HG02759 (cell line): ENCODE measurements around the gene LPGAT1.
"Not testable (repeated sequence)": the region's sequence is repeated elsewhere in the genome, so short reads cannot be mapped to it uniquely, and the experiment has no call there.

ENCODE experiments used
- ATAC-seq: cut with Tn5 transposase; IDR thresholded peaks from one replicate; pipeline ENCODE4 v1.9.1; 2021; ENCODE audit warnings: mild to moderate bottlenecking, moderate library complexity; ENCODE audit not compliant: unreplicated experiment

The LPGAT1 gene

DNA sequence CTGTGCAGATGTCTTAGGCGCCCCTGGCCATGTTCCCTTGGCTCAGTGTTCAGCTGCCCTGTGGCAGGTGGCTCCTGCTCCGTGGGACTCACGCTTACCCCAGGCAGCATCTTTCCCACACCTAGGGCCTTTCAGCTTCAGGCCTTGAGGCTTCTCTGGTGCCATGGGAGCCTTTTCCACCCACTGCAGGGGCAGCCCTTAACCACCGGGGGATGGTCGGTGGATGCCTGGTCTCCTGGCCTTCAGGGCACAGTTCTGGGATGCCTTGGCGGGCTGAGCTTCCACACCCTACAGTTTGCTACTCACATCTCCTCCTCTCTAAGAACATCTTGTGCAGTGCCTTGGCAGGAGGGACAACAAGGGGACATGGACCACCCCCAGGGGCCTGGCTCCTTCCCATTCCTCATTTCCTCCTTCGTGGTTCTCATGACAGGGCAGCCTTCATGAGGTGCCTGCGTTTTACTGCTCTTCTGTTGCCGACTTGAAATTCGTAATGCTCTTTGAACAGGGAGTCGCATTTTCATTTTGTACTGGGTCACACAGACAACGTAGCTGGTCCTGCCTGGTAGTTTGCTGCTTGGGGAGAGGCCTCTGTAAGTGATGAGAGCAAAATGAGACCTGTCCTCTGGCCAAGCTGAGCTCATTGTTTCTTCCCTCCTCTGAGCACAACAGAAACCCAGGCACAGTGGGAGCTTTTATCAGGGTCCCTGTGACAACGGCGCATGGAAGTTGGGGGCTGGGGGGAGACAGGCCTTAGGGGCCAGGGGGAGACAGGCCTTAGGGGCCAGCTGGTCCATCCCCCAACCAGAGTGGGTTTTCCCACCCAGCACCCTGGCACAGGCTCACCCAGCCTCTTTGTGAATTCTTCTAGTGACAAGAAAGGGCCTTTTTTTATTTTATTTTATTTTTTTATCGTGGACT lies 93.2 kb downstream of the LPGAT1 start:
- no peak for ATAC-seq

- no peak for ATAC-seq
Measured at GRCh38 chr1:211736351-211736915, 94.1 kb downstream of the LPGAT1 start.

GRCh38 chr1:211735208-211736170 lies 95.1 kb downstream of the LPGAT1 start:
- ATAC-seq, result no peak

DNA sequence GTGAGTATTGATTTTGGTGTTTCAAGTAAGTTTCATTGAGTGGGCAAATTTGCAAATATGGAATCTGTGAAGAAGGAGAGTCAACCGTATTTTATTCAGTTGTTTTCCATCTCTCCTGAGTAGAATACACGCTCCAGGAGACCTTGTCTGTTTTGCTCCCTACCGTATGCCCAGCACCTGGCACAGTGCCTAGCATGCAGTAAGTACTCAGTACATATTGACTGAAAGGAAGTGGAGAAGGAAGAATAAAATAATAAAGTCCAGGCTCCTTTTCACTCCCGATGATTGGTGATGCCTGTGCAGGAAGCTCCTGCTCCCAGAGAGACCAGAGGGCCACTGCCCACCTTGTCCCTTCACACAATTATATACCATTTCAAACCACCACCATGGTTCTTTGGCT lies 95.8 kb downstream of the LPGAT1 start:
- no peak for ATAC-seq

- ATAC-seq, result no peak
Measured at GRCh38 chr1:211734359-211734758, 96.2 kb downstream of the LPGAT1 start.

DNA sequence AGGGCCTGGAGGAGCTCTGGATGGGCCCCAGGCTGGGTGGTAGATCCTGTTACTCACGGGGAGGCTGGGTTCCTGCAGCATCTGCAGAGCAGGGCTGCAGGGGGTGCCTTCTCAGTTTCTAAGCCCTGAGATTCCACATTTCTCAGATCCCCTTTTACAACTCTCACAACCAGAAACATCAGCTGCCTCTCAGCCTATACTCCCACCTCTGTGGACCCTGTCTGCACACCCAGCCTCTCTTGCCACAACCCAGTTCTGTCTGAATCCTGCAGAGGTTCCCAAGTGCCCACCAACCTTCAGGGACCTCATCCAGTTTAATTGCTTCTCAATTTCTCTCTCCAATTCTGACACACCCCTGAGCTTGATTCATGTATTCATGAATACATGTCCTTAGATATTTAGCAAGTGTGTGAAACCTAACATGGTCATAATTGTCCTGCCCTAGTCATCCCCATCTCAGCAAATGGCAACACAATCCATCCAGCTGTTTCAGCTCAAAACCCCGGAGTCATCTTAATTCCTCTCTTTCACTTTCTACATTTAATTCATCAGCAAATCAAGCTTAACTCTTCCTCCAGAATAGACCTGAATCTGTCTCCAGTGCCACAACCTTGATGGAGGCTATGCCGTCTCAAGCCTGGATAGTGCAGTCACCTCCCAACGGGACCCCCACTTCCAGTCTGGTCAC lies 98.1 kb downstream of the LPGAT1 start:
- peak; percentile 72 for ATAC-seq

DNA sequence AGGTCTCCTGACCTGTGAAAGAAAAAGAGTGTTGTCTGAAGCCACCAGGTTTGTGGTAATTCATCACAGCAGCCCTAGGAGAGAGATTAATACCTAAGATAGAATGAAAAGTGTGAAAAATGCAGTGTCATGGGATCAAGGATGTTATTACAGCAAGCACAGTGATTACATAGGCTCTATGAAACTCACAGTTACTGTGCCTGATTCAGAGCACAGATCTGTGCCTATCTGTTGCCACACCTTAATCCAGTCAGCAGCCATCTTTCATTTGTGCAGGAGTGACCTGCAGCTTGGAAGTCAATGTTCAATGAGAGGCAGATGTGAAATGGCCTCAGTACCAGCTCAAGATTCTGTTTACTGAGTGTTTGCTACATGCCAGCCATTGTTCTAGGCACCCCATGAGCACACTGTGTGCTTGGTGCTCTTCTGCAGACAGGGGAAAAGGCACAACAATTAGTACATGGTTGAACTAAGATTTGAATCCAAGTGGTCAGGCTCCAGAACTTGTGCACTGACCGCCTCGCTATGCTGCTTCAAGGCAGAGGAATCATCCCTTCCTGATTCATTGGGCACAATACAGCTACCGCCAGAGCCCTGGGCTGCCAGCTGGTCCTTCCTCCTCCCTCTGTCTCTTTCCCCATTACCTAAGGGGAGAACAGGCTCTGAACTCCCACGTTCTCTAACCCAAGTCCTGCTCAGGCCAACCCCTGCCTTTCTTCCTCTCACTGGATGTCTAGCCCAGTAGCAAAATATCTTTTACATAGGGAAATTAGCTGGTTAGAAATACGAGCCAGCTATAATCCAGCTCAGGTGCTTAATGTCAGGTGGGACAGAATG lies 98.9 kb downstream of the LPGAT1 start:
- ATAC-seq, result peak; percentile 13

- no peak for ATAC-seq
Measured at GRCh38 chr1:211730347-211730746, 100.2 kb downstream of the LPGAT1 start.

DNA sequence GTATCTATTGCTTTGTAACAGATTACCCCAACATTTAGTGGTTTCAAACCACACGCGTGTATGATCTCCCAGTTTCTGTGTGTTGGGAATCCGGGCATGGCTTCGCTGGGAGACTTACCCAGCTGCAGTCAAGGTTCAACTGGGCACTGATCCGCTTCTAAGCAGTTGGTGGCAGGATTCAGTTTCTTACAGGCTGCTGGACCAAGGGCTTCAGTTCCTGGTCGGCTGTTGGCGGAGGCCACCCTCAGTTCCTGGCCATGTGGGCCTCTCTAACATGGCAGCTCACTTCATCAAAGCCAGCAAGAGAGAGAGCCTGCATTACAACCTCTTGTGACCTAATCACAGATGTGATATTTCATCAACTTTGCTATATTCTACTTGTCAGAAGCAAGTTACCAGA lies 101.3 kb downstream of the LPGAT1 start:
- no peak for ATAC-seq

GRCh38 chr1:211726467-211726995 lies 104.0 kb downstream of the LPGAT1 start:
- no peak for ATAC-seq

GRCh38 chr1:211724687-211725196 lies 105.8 kb downstream of the LPGAT1 start:
- no peak for ATAC-seq

DNA sequence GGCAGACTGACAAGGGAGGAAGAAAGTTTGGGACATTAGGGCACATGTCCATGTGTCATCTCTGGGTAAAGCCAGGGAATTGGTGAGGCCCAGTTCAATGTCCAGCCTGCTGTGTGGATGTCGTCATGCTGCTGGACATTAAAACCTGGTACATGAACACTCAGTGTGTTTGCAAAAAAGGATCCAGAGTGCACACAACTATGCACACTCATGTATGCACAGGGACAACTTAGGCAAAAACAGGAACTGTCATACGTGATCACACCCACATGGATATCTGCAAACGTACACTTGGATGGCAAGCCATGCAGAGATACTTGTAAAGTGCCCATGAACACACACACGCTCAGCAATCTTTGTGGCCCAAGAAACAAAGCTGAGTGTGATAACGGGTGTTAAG lies 107.3 kb downstream of the LPGAT1 start:
- ATAC-seq, result no peak

DNA sequence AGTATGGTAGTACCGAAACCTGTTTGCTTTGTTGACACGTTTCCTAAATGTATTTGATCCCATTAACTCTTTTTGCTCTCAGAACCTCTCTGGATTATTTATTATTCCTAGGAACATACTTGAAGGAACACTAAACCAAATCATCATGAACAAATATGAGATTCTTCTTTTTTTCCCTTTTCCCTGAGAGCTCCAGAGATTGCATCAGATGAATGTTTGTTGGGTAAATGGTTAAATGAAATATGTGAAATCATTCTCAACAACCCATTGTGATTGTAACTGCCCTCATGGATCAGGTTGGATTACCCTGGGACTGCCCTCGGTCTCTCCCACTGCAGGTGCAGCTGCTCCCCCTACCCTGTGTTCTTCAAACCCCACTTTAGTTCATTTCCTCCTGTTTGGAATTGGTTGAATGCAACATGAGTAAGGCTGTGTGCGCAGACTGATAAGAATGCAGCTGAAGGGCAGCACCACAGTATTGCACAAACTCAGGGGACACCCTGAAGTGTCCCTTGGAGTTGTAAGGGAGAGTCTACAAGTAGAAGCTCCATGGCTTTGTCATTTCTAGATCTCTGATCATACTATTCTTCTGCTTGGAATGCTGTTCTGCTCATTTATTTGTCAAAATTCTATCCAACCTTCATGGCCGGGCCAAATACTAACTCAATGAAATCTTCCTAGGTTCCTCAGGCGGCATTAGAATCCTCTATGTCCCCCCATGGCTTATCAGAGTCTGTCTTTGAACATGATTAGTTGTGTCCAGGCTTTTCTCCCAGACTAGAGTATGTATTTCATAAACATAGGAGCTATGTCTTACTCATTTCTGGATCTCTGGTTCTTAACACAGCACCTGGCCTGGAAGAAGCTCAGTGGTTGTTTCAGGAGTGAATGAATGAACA lies 108.0 kb downstream of the LPGAT1 start:
- no peak for ATAC-seq

DNA sequence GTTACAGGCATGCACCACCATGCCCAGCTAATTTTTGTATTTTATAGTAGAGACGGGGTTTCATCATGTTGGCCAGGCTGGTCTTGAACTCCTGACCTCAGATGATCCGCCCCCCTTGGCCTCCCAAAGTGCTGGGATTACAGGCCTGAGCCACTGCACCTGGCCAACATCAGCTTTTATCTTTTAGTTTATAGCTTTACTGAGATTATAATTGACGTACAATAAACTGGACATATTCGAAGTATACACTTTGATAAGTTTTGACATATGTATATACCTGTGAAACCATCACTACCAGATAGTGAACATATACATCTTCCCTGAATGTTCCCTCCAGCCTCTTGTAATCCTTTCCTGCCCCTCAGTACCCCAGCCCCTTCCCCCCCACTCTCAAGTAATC lies 114.0 kb downstream of the LPGAT1 start:
- not testable (repeated sequence) for ATAC-seq

DNA sequence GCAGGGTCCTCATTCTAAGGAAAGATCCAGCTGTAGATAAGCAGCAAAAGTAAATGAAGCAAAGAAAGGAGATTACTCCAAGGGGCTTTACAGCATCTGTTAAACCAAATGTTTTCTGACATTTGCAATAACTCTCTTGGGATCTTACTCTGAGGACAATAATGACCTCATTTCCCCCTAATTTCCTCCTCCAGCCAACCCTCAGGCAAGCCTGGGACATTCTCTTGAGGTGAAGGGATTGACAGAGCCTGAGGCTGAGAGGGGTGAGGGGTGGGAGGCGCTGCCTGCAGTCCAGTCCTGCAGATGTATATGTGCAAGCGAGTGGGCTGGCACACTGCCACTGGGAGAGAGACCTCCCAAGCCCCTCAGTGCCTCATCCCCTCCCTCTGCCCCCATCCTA lies 114.6 kb downstream of the LPGAT1 start:
- ATAC-seq, result no peak

DNA sequence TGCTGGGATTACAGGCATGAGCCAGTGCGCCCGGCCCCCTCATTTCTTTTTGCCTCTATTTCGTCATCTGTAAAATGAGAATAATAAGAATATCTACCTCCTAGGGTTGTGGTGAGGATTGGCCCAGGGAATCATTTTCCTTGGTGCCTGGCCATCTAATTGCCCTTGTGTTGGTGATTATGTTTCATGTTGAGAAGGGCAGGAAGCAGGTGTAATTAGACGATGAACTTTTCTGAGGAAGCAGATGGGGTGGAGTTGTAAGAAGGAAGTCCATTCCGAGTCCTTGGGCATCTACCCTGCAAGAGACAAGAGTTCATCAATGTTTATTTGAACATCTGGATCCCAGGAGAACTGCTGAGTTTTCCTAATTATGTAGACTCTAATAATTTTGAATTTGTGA lies 116.4 kb downstream of the LPGAT1 start:
- ATAC-seq, result no peak

DNA sequence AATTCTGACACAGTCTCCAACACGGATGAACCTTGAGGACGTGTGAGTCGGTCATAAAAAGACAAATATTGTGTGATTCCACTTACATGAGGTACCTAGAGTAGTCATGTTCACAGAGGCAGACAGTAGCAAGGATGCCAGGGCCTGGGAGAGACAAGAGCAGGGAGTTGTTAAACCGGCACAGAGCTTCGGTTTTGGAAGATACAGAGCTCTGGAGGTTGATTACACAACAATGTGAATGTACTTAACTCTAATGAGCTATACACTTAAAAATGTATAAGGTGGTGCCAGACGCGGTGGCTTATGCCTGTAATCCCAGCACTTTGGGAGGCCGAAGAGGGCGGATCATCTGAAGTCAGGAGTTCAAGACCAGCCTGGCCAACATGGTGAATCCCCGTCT lies 117.3 kb downstream of the LPGAT1 start:
- ATAC-seq, result no peak

DNA sequence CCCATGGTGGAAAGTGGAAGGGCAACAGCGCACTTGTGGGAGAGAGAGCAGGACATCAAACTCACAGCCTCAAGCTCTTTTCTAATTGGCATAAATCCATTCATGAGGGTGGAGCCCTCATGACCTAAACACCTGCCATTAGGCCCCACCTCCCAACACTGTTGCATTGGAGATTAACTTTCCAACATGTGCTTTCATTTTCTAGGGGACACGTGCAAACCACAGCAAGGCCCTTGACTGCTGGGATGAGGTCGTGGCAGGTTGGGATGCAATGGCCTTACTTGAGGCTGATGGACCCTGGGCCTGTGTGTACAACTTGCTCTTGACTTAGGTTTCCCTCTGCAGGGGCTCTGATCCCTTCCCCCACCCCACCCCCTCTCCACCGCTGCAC lies 119.3 kb downstream of the LPGAT1 start:
- ATAC-seq, result no peak
